Liver (tissue), 3 donors: ENCODE measurements around the gene TSR1.

Experiments used
- CTCF ChIP-seq: fragments of 150-350 bp; IDR thresholded peaks from 2 replicates; pipeline ENCODE4 v1.5.1; 2017; ENCODE audit warnings: improper control_type of control experiment, low read depth, low read length; ENCODE audit not compliant: missing input control
- EGR1 ChIP-seq, 2 donors: IDR thresholded peaks; 2 replicates each; pipeline ENCODE4 v1.6.1; 2016 to 2018; ENCODE audit warnings: antibody characterized with exemption in 2 of 2, low read depth in 2 of 2
- HNF4G ChIP-seq: IDR thresholded peaks from 2 replicates; pipeline ENCODE4 v1.6.1; 2016; ENCODE audit warnings: antibody characterized with exemption
- RAD21 ChIP-seq, 2 donors: IDR thresholded peaks; 2 replicates each; pipeline ENCODE4 v1.6.1; 2016; ENCODE audit warnings: antibody characterized with exemption in 2 of 2, mild to moderate bottlenecking in 2 of 2
- REST ChIP-seq: IDR thresholded peaks from 2 replicates; pipeline ENCODE4 v1.6.1; 2016; ENCODE audit warnings: antibody characterized with exemption, mild to moderate bottlenecking
- TAF1 ChIP-seq: conservative IDR thresholded peaks from 2 replicates; pipeline ENCODE4 v1.6.1; 2016; ENCODE audit warnings: antibody characterized with exemption, mild to moderate bottlenecking
- YY1 ChIP-seq: IDR thresholded peaks from 2 replicates; pipeline ENCODE4 v1.6.1; 2016; ENCODE audit warnings: antibody characterized with exemption, mild to moderate bottlenecking
- donor health status: healthy.
- donor health status: healthy.

GRCh38 chr17:2380950-2381649 lies 44.8 kb upstream of the TSR1 start:
- TF ChIP-seq CTCF, result no peak
- no peak for TF ChIP-seq TAF1
- TF ChIP-seq REST, result no peak
- no peak for TF ChIP-seq HNF4G
- no peak for TF ChIP-seq EGR1 (IDR thresholded peaks at IDR 0.05; ENCODE audit: low read depth in 2 of 2)
- TF ChIP-seq RAD21 (IDR thresholded peaks at IDR 0.05), result no peak
- TF ChIP-seq YY1, result no peak
